Measurements from ENCODE around the gene ITCH. TPM values are rescaled to one million over a fixed set of nuclear protein-coding genes. Genes with fewer than 3 reads are reported as not detected.

ITCH gene
- total RNA-seq, 2 donors from 2014 or later: 35.6 to 40.2 TPM

GRCh38 chr20:34524426-34524825 is 161.4 kb downstream of the ITCH start:
- no peaks in the 10 kb centered on the region for H3K9me3 ChIP-seq
- no peak for TF ChIP-seq CTCF (IDR thresholded peaks at IDR 0.05)
- H3K27me3 ChIP-seq: no peaks in the 10 kb centered on the region

GRCh38 chr20:34525342-34525708 is 162.3 kb downstream of the ITCH start:
- no peaks in the 10 kb centered on the region for H3K27me3 ChIP-seq
- no peaks in the 10 kb centered on the region for H3K9me3 ChIP-seq
- DNase-seq (ENCODE audit: low spot score): peak; percentile 42
- no peak for TF ChIP-seq CTCF (IDR thresholded peaks at IDR 0.05)
- H3K4me3 ChIP-seq: no peak overlapping the region
- peak overlapping the region; percentile 80 to 84 for H3K27ac ChIP-seq
- peaks cover 0 to 69% of the 10 kb centered on the region in 2 donors for H3K4me1 ChIP-seq
- peaks cover 33% of the 10 kb centered on the region for H3K36me3 ChIP-seq

More at GRCh38 chr20:34524426-34524825, 161.4 kb downstream of the ITCH start:
- peaks cover 26% of the 10 kb centered on the region for H3K36me3 ChIP-seq
- H3K27ac ChIP-seq: peak overlapping the region; percentile 80 to 84
- DNase-seq (ENCODE audit: low spot score): peak; percentile 32
- H3K4me3 ChIP-seq: no peak overlapping the region
- H3K4me1 ChIP-seq: peaks cover 0 to 63% of the 10 kb centered on the region in 2 donors

- peak; percentile 90 for DNase-seq (ENCODE audit: low spot score)
- Histone ChIP-seq H3K27ac (peak overlapping the region; percentile 80 to 84), H3K36me3 (peaks cover 38% of the 10 kb centered on the region), H3K4me3 (no peak overlapping the region), H3K27me3 (no peaks in the 10 kb centered on the region), H3K4me1 (peaks cover 0 to 74% of the 10 kb centered on the region in 2 donors), H3K9me3 (no peaks in the 10 kb centered on the region)
- no peak for TF ChIP-seq CTCF (IDR thresholded peaks at IDR 0.05)
These were observed 162.8 kb downstream of the ITCH start for GRCh38 chr20:34525709-34526416.

GRCh38 chr20:34526466-34526865 is 163.4 kb downstream of the ITCH start:
- Histone ChIP-seq H3K27me3 (no peaks in the 10 kb centered on the region), H3K4me3 (no peak overlapping the region), H3K9me3 (no peaks in the 10 kb centered on the region), H3K4me1 (peaks cover 0 to 80% of the 10 kb centered on the region in 2 donors), H3K36me3 (peaks cover 41% of the 10 kb centered on the region), H3K27ac (peak overlapping the region; percentile 80 to 84)
- no peak for TF ChIP-seq CTCF (IDR thresholded peaks at IDR 0.05)
- DNase-seq (ENCODE audit: low spot score): no peak

- no peak for DNase-seq (ENCODE audit: low spot score)
- no peak for TF ChIP-seq CTCF (IDR thresholded peaks at IDR 0.05)
- Histone ChIP-seq H3K9me3 (no peaks in the 10 kb centered on the region), H3K27ac (peak overlapping the region; percentile 80 to 84), H3K4me1 (peaks cover 0 to 80% of the 10 kb centered on the region in 2 donors), H3K4me3 (no peak overlapping the region), H3K27me3 (no peaks in the 10 kb centered on the region), H3K36me3 (peaks cover 46% of the 10 kb centered on the region)
These were observed 163.9 kb downstream of the ITCH start for GRCh38 chr20:34527016-34527415.

- no peaks in the 10 kb centered on the region for H3K27me3 ChIP-seq
- no peak for DNase-seq (ENCODE audit: low spot score)
- no peak for TF ChIP-seq CTCF (IDR thresholded peaks at IDR 0.05)
- H3K4me1 ChIP-seq: peaks cover 0 to 69% of the 10 kb centered on the region in 2 donors
- H3K9me3 ChIP-seq: no peaks in the 10 kb centered on the region
- no peak overlapping the region for H3K4me3 ChIP-seq
- H3K36me3 ChIP-seq: peaks cover 65% of the 10 kb centered on the region
- H3K27ac ChIP-seq: peak overlapping the region; percentile 57 to 63
These were observed 165.8 kb downstream of the ITCH start for GRCh38 chr20:34528921-34529297.
